Ascending aorta (tissue), 2 donors: ENCODE measurements around the gene PROKR1. TPM values are rescaled to one million over a fixed set of nuclear protein-coding genes. Genes with fewer than 3 reads are reported as not detected.

Experiments
- DNase-seq, 2 donors: peaks; one replicate each; pipeline ENCODE4 v3.0.0-alpha.2; 2019; ENCODE audit warnings: low spot score in 2 of 2
- H3K27ac ChIP-seq, 2 donors: fragments of 200-600 bp; sonication (generic); one replicate each; pipeline ENCODE4 v1.5.1; 2016 to 2017; ENCODE audit warnings: mild to moderate bottlenecking in 1 of 2
- H3K27me3 ChIP-seq: fragments of 200-600 bp; sonication (generic); one replicate; pipeline ENCODE4 v1.5.1; 2017
- H3K36me3 ChIP-seq, 2 donors: fragments of 200-600 bp; sonication (generic); one replicate each; pipeline ENCODE4 v1.5.1; 2016
- H3K4me1 ChIP-seq, 2 donors: fragments of 200-600 bp; sonication (generic); one replicate each; pipeline ENCODE4 v1.5.1; 2016 to 2017; ENCODE audit warnings: mild to moderate bottlenecking in 1 of 2
- H3K4me3 ChIP-seq, 2 donors: fragments of 200-600 bp; sonication (generic); one replicate each; pipeline ENCODE4 v1.5.1; 2016 to 2017; ENCODE audit warnings: mild to moderate bottlenecking in 1 of 2
- H3K9me3 ChIP-seq, 2 donors: fragments of 200-600 bp; sonication (generic); one replicate each; pipeline ENCODE4 v1.5.1; 2016
- CTCF ChIP-seq, 3 experiments: fragments of 200-600 bp in 2 of 3; fragments of 450-650 bp in 1 of 3; sonication (generic) in 2 of 3; IDR thresholded peaks; one replicate each; pipeline ENCODE4 v1.5.1; 2016 to 2019; ENCODE audit warnings: antibody characterized with exemption in 3 of 3, mild to moderate bottlenecking in 1 of 3, moderate library complexity in 1 of 3
- intact Hi-C: fragments of 100-400 bp; cut with DNase I; formaldehyde crosslinking; loops from one replicate; pipeline ENCODE4 v1.15.1; 2023
- total RNA-seq: library from RNA; depleted of rRNA; stranded (reverse); fragments of >200 nt; gene quantifications from one replicate; pipeline ENCODE4 v1.1.0, GENCODE V29; 2016

The PROKR1 gene
- total RNA-seq, 1 donor from 2014 or later, result not detected

- no peak for DNase-seq
- no peak overlapping the region for H3K4me3 ChIP-seq
- no peaks in the 10 kb centered on the region for H3K4me1 ChIP-seq
- H3K27ac ChIP-seq, result no peak overlapping the region
- H3K36me3 ChIP-seq, result no peaks in the 10 kb centered on the region
- peaks cover 4 to 24% of the 10 kb centered on the region in 2 donors for H3K9me3 ChIP-seq
- intact Hi-C loops, result no loop called here
- TF ChIP-seq CTCF (IDR thresholded peaks at IDR 0.05), result no peak
- H3K27me3 ChIP-seq, result no peaks in the 10 kb centered on the region
Measured at GRCh38 chr2:68604077-68604476, 39.3 kb upstream of the PROKR1 start.

GRCh38 chr2:68605939-68606338 is 37.4 kb upstream of the PROKR1 start:
- Histone ChIP-seq H3K4me3 (no peak overlapping the region), H3K36me3 (no peaks in the 10 kb centered on the region), H3K4me1 (no peaks in the 10 kb centered on the region), H3K9me3 (peaks cover 4 to 22% of the 10 kb centered on the region in 2 donors), H3K27me3 (no peaks in the 10 kb centered on the region), H3K27ac (no peak overlapping the region)
- intact Hi-C loops, result no loop called here
- DNase-seq, result no peak
- TF ChIP-seq CTCF (IDR thresholded peaks at IDR 0.05), result no peak

- intact Hi-C loops, result no loop called here
- Histone ChIP-seq H3K4me1 (no peaks in the 10 kb centered on the region), H3K27ac (no peak overlapping the region), H3K27me3 (no peaks in the 10 kb centered on the region), H3K36me3 (no peaks in the 10 kb centered on the region), H3K4me3 (no peak overlapping the region), H3K9me3 (peaks cover 4 to 22% of the 10 kb centered on the region in 2 donors)
- no peak for TF ChIP-seq CTCF (IDR thresholded peaks at IDR 0.05)
- no peak for DNase-seq
Measured at GRCh38 chr2:68606759-68607158, 36.6 kb upstream of the PROKR1 start.

- Histone ChIP-seq H3K27ac (no peak overlapping the region), H3K9me3 (peaks cover 0 to 17% of the 10 kb centered on the region in 2 donors), H3K4me3 (no peak overlapping the region), H3K36me3 (no peaks in the 10 kb centered on the region), H3K27me3 (no peaks in the 10 kb centered on the region), H3K4me1 (no peaks in the 10 kb centered on the region)
- intact Hi-C loops, result no loop called here
- no peak for DNase-seq
- TF ChIP-seq CTCF (IDR thresholded peaks at IDR 0.05), result no peak
Measured at GRCh38 chr2:68607837-68608236, 35.5 kb upstream of the PROKR1 start.

- Histone ChIP-seq H3K27ac (no peak overlapping the region), H3K4me1 (no peaks in the 10 kb centered on the region), H3K4me3 (no peak overlapping the region), H3K27me3 (no peaks in the 10 kb centered on the region), H3K9me3 (peaks cover 0 to 11% of the 10 kb centered on the region in 2 donors), H3K36me3 (no peaks in the 10 kb centered on the region)
- intact Hi-C loops, result no loop called here
- no peak for DNase-seq
- TF ChIP-seq CTCF (IDR thresholded peaks at IDR 0.05), result no peak
Measured at GRCh38 chr2:68612765-68613519, 30.4 kb upstream of the PROKR1 start.
